GM12891 (cell line): ENCODE data around the gene CXCL6.

Experiments
- POLR2A ChIP-seq: IDR thresholded peaks from 2 replicates; pipeline ENCODE4 v1.6.1; 2011; ENCODE audit warnings: low read depth, low read length, control low read depth
- TAF1 ChIP-seq: IDR thresholded peaks from 2 replicates; pipeline ENCODE4 v1.6.1; 2011; ENCODE audit warnings: low read depth, low read length, control low read depth

DNA sequence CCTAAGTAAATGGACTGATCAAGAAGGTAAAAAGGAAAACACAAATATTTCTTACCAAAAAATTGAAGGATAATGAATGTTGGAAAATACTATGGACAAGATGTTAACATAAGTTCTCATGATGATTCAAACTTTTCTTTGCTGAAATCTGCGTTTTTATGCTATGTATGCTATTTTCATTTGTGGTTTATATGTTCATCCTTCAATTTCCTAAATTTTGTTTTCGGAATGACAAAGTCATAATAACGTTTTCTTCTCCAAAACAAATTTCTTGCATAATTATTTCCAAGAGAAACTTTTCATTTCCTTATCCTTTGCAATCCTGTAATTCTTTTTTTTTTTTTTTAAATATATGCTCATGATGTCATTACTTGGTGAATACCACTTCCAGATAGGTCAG lies 24.4 kb downstream of the CXCL6 start:
- TF ChIP-seq POLR2A, result no peak
- no peak for TF ChIP-seq TAF1
